H1 (cell line): ENCODE results near the gene PHEX. TPM values are rescaled to one million over a fixed set of nuclear protein-coding genes. Genes with fewer than 3 reads are reported as not detected.

ENCODE experiments used
- CTCF ChIA-PET: fragments of 300-600 bp; sonication (Branson Sonifier 250); formaldehyde crosslinking; loops from one replicate; lab custom pipeline; 2021; ENCODE audit not compliant: partially characterized antibody; lab: Charles Lee
- POLR2A ChIA-PET: fragments of 300-600 bp; sonication (Branson Sonifier 250); formaldehyde crosslinking; loops from one replicate; lab custom pipeline; 2021; ENCODE audit warnings: inconsistent platforms; ENCODE audit not compliant: partially characterized antibody; lab: Charles Lee
- DNase-seq, 2 experiments: peaks; one replicate each; pipeline versions ENCODE4 v3.0.0 to v3.0.0-alpha.2; 2010 to 2022; ENCODE audit warnings: low spot score in 2 of 2, low read depth in 1 of 2, mixed read lengths in 1 of 2
- FAIRE-seq: peaks from 2 replicates; lab custom pipeline; 2011; peaks lifted over from hg19 to GRCh38; lab: Jason Lieb, UNC
- H2AFZ ChIP-seq: 2 replicates; pipeline ENCODE4 v1.8.1; 2012; ENCODE audit warnings: low read length, inconsistent platforms
- H2AK5ac ChIP-seq: 2 replicates; pipeline ENCODE4 v1.6.1; 2013; ENCODE audit warnings: low read depth, low read length
- H2BK120ac ChIP-seq: replicated peaks from 2 replicates; pipeline ENCODE3; 2013; ENCODE audit warnings: low read depth, low read length, inconsistent platforms
- H2BK12ac ChIP-seq: 2 replicates; pipeline ENCODE4 v1.6.1; 2013; ENCODE audit warnings: low read depth, low read length
- H2BK15ac ChIP-seq: 2 replicates; pipeline ENCODE4 v1.6.1; 2013; ENCODE audit warnings: low read length
- H2BK20ac ChIP-seq: 2 replicates; pipeline ENCODE4 v1.6.1; 2013; ENCODE audit warnings: low read length
- H2BK5ac ChIP-seq: 2 replicates; pipeline ENCODE4 v1.6.1; 2013; ENCODE audit warnings: low read depth, low read length
- H3K14ac ChIP-seq: 2 replicates; pipeline ENCODE4 v1.6.1; 2013; ENCODE audit warnings: inconsistent platforms; ENCODE audit not compliant: insufficient read length
- H3K18ac ChIP-seq: 2 replicates; pipeline ENCODE4 v1.6.1; 2013; ENCODE audit warnings: low read length; ENCODE audit errors: extremely low read depth
- H3K23ac ChIP-seq: 2 replicates; pipeline ENCODE4 v1.6.1; 2013; ENCODE audit warnings: inconsistent platforms; ENCODE audit not compliant: insufficient read length
- H3K23me2 ChIP-seq: 2 replicates; pipeline ENCODE4 v1.6.1; 2013; ENCODE audit warnings: low read depth, low read length
- H3K27ac ChIP-seq: 2 replicates; pipeline ENCODE4 v1.6.1; 2011; ENCODE audit warnings: low read depth, low read length, inconsistent platforms
- H3K27me3 ChIP-seq, 4 experiments: replicated peaks in 1 of 4; 1 replicate in 1 of 4; 2 replicates in 3 of 4; pipeline versions ENCODE4 v1.6.1 to v1.8.1; 2011 to 2013; ENCODE audit warnings: low read length in 3 of 4, mild to moderate bottlenecking in 3 of 4, inconsistent platforms in 2 of 4, mixed read lengths in 2 of 4, moderate library complexity in 1 of 4; ENCODE audit not compliant: control insufficient read depth in 3 of 4, insufficient read depth in 3 of 4; ENCODE audit errors: extremely low read depth in 1 of 4
- H3K36me3 ChIP-seq, 4 experiments: 2 replicates each; pipeline versions ENCODE4 v1.6.1 to v1.8.1; 2011 to 2013; ENCODE audit warnings: mild to moderate bottlenecking in 4 of 4, low read length in 3 of 4, moderate library complexity in 2 of 4, control low read depth in 1 of 4, inconsistent platforms in 1 of 4; ENCODE audit not compliant: insufficient read depth in 4 of 4, control insufficient read depth in 2 of 4
- H3K4ac ChIP-seq: replicated peaks from 2 replicates; pipeline ENCODE3; 2013; ENCODE audit warnings: low read length, low read depth, mixed read lengths, inconsistent platforms; ENCODE audit not compliant: insufficient read length
- H3K4me1 ChIP-seq, 4 experiments: replicated peaks in 1 of 4; 1 replicate in 1 of 4; 2 replicates in 3 of 4; pipeline versions ENCODE4 v1.6.1 to v1.8.1; 2011 to 2013; ENCODE audit warnings: low read length in 3 of 4, inconsistent platforms in 2 of 4, mixed read lengths in 1 of 4; ENCODE audit not compliant: insufficient read depth in 4 of 4, control insufficient read depth in 3 of 4
- H3K4me2 ChIP-seq, 2 experiments: 2 replicates each; pipeline versions ENCODE4 v1.6.1 to v1.8.1; 2011 to 2013; ENCODE audit warnings: low read depth in 2 of 2, low read length in 2 of 2, control low read depth in 1 of 2, inconsistent platforms in 1 of 2, mild to moderate bottlenecking in 1 of 2; ENCODE audit not compliant: insufficient read depth in 1 of 2
- H3K4me3 ChIP-seq, 4 experiments: fragments of 200-600, 300-600 bp in 1 of 4; sonication (generic), shearing (Covaris generic), sonication (Bioruptor Twin) in 1 of 4; 2 replicates each; pipeline versions ENCODE4 v1.5.1 to v1.8.1; 2011 to 2016; ENCODE audit warnings: low read length in 4 of 4, low read depth in 3 of 4, control low read depth in 2 of 4, inconsistent platforms in 2 of 4, mild to moderate bottlenecking in 2 of 4, mixed read lengths in 1 of 4, moderate library complexity in 1 of 4; ENCODE audit not compliant: insufficient read depth in 2 of 4; ENCODE audit errors: extremely low read depth in 1 of 4
- H3K56ac ChIP-seq: replicated peaks from 2 replicates; pipeline ENCODE3; 2013; ENCODE audit warnings: low read depth, mild to moderate bottlenecking, mixed read lengths, low read length, inconsistent platforms; ENCODE audit not compliant: insufficient read length
- H3K79me1 ChIP-seq: 2 replicates; pipeline ENCODE4 v1.6.1; 2013; ENCODE audit warnings: low read depth, low read length, control low read depth
- H3K79me2 ChIP-seq, 2 experiments: 2 replicates each; pipeline versions ENCODE4 v1.6.1 to v1.8.1; 2012 to 2013; ENCODE audit warnings: low read length in 2 of 2, mild to moderate bottlenecking in 2 of 2, inconsistent platforms in 1 of 2; ENCODE audit not compliant: insufficient read depth in 2 of 2, control insufficient read depth in 1 of 2
- H3K9ac ChIP-seq, 4 experiments: replicated peaks in 1 of 4; 1 replicate in 1 of 4; 2 replicates in 3 of 4; pipeline versions ENCODE4 v1.6.1 to v1.8.1; 2011 to 2013; ENCODE audit warnings: low read depth in 3 of 4, low read length in 3 of 4, control low read depth in 2 of 4, mild to moderate bottlenecking in 2 of 4, moderate library complexity in 2 of 4, inconsistent platforms in 1 of 4; ENCODE audit errors: extremely low read depth in 1 of 4
- H3K9me3 ChIP-seq, 2 experiments: 2 replicates each; pipeline versions ENCODE4 v1.6.1 to v1.8.1; 2012 to 2013; ENCODE audit warnings: mild to moderate bottlenecking in 2 of 2, moderate library complexity in 2 of 2, control low read depth in 1 of 2, inconsistent platforms in 1 of 2, low read depth in 1 of 2, low read length in 1 of 2, mixed read lengths in 1 of 2; ENCODE audit not compliant: insufficient read depth in 2 of 2
- H4K20me1 ChIP-seq, 2 experiments: replicated peaks in 1 of 2; 2 replicates each; pipeline versions ENCODE3 to v1.8.1; 2011 to 2013; ENCODE audit warnings: inconsistent platforms in 2 of 2, low read length in 2 of 2, mild to moderate bottlenecking in 1 of 2; ENCODE audit not compliant: insufficient read depth in 2 of 2, control insufficient read depth in 1 of 2
- H4K5ac ChIP-seq: 2 replicates; pipeline ENCODE4 v1.6.1; 2013; ENCODE audit warnings: low read length, low read depth, mixed read lengths, inconsistent platforms; ENCODE audit not compliant: insufficient read length
- H4K8ac ChIP-seq: 2 replicates; pipeline ENCODE4 v1.8.0; 2013; ENCODE audit warnings: mild to moderate bottlenecking, moderate library complexity, low read length, inconsistent platforms; ENCODE audit not compliant: insufficient read depth; ENCODE audit errors: extremely low read depth
- H4K91ac ChIP-seq: replicated peaks from 2 replicates; pipeline ENCODE3; 2013; ENCODE audit warnings: low read length, mixed read lengths, inconsistent platforms; ENCODE audit not compliant: insufficient read length
- EGR1 ChIP-seq: IDR thresholded peaks from 2 replicates; pipeline ENCODE4 v1.6.1; 2011; ENCODE audit warnings: low read depth, low read length, borderline replicate concordance
- EZH2 ChIP-seq: fragments of 200-600 bp; sonication (generic); IDR thresholded peaks from 2 replicates; pipeline ENCODE4 v1.7.1; 2012; ENCODE audit warnings: low read depth, mild to moderate bottlenecking, moderate library complexity, low read length, inconsistent platforms; ENCODE audit not compliant: severe bottlenecking
- PHF8 ChIP-seq: fragments of 200-600 bp; sonication (generic); conservative IDR thresholded peaks from 2 replicates; pipeline ENCODE4 v1.7.1; 2012; ENCODE audit warnings: low read depth, mild to moderate bottlenecking, inconsistent platforms, low read length, moderate library complexity
- SIRT6 ChIP-seq: IDR thresholded peaks from one replicate; pipeline ENCODE4 v1.7.1; 2012; ENCODE audit warnings: low read length, inconsistent platforms
- WGBS, 2 experiments: shearing (Covaris generic) in 1 of 2; methylation state at CpG; one replicate each; pipeline versions ENCODE4 v1.1.6 to v1.1.7; 2013 to 2015; ENCODE audit warnings: low lambda C conversion rate in 2 of 2, mixed read lengths in 2 of 2, inconsistent platforms in 1 of 2, low coverage in 1 of 2, missing lambda C conversion rate in 1 of 2; ENCODE audit not compliant: insufficient replicate concordance in 2 of 2, insufficient coverage in 1 of 2, insufficient read length in 1 of 2; ENCODE audit errors: extremely low coverage in 1 of 2, missing lambda C conversion rate in 1 of 2; 5-methylcytosine and 5-hydroxymethylcytosine counted together
- polyA plus RNA-seq, 7 experiments: library from polyadenylated mRNA; depleted of rRNA in 3 of 7; stranded (reverse) in 5 of 7; unstranded in 2 of 7; fragments of >200 nt in 5 of 7; fragments of 200-250 nt in 2 of 7; gene quantifications; 1 replicate in 5 of 7; 2 replicates in 1 of 7; 4 replicates in 1 of 7; pipeline versions ENCODE4 v1.2.1 to v1.2.3, GENCODE V29; 2011 to 2013; ENCODE audit warnings: missing spikeins in 2 of 7, mixed read lengths in 2 of 7
- total RNA-seq: library from RNA; stranded (reverse); fragmentation: NEBNext Ultra II Directional; extraction: Animal tissue kit (Norgen Biotek cat#: 25700); gene quantifications from 2 replicates; pipeline ENCODE4 v1.2.1, GENCODE V29; 2021

The PHEX gene
- total and polyA plus RNA-seq, 2 of the 8 experiments (the other 6 are each of a cell fraction or from before 2014, with no cell fraction given) = 0.03 to 0.11 TPM

GRCh38 chrX:22047468-22047867 is 15.3 kb downstream of the PHEX start:
- H3K79me1 ChIP-seq = no peaks in the 10 kb centered on the region
- no peak overlapping the region for H3K27ac ChIP-seq
- no peaks in the 10 kb centered on the region for H4K20me1 ChIP-seq
- no peak overlapping the region for H3K56ac ChIP-seq
- no peak overlapping the region for H2BK120ac ChIP-seq
- FAIRE-seq (no peak), DNase-seq (no peak)
- no peak overlapping the region for H2BK20ac ChIP-seq
- ChIA-PET POLR2A (no interaction called here), CTCF (no interaction called here)
- H4K8ac ChIP-seq = no peak overlapping the region
- H3K9me3 ChIP-seq = no peaks in the 10 kb centered on the region
- no peak overlapping the region for H2BK5ac ChIP-seq
- H3K9ac ChIP-seq = no peak overlapping the region
- no peak overlapping the region for H3K4ac ChIP-seq
- no peak overlapping the region for H2BK12ac ChIP-seq
- TF ChIP-seq EZH2 = no peak
- no peak for TF ChIP-seq SIRT6
- TF ChIP-seq PHF8 = no peak
- no peak for TF ChIP-seq EGR1
- no peak overlapping the region for H4K5ac ChIP-seq
- H3K27me3 ChIP-seq = no peaks in the 10 kb centered on the region
- H3K23me2 ChIP-seq = no peaks in the 10 kb centered on the region
- peaks cover 0 to 3% (median 0%) of the 10 kb centered on the region in 4 experiments; a peak in 1 of 7 replicates for H3K4me1 ChIP-seq
- H3K18ac ChIP-seq = no peak overlapping the region
- no peak overlapping the region for H2AFZ ChIP-seq
- no peaks in the 10 kb centered on the region for H3K36me3 ChIP-seq
- no peak overlapping the region for H3K23ac ChIP-seq
- H2BK15ac ChIP-seq = no peak overlapping the region
- H3K4me2 ChIP-seq = no peak overlapping the region
- no peak overlapping the region for H4K91ac ChIP-seq
- no peak overlapping the region for H2AK5ac ChIP-seq
- H3K14ac ChIP-seq = no peak overlapping the region
- WGBS, 2 experiments = 92% methylated on average over 2 of the region's 2 CpGs; no CpG with 5 or more reads in 1 of the 2 experiments
- H3K79me2 ChIP-seq = no peaks in the 10 kb centered on the region
- H3K4me3 ChIP-seq = no peak overlapping the region
